SU-DHL-6 (cell line): ENCODE results near the gene CLEC18A.
"Not testable (repeated sequence)": the region's sequence is repeated elsewhere in the genome, so short reads cannot be mapped to it uniquely, and the experiment has no call there.

ENCODE experiments used
- EZH2phosphoT487 ChIP-seq: fragments of 200-600 bp; sonication (generic), shearing (Covaris generic); conservative IDR thresholded peaks from 2 replicates; pipeline ENCODE4 v1.6.1; 2018; ENCODE audit warnings: mild to moderate bottlenecking, antibody characterized with exemption, low read length, moderate library complexity, mixed read lengths
- TF ChIP-seq, protein P1 (sequence below): fragments of 200-600 bp; sonication (generic); IDR thresholded peaks from one replicate; pipeline ENCODE4 v1.5.1; 2017; ENCODE audit warnings: antibody characterized with exemption, mild to moderate bottlenecking, low read length, moderate library complexity; ENCODE audit not compliant: insufficient read depth, poor library complexity, severe bottlenecking

DNA sequence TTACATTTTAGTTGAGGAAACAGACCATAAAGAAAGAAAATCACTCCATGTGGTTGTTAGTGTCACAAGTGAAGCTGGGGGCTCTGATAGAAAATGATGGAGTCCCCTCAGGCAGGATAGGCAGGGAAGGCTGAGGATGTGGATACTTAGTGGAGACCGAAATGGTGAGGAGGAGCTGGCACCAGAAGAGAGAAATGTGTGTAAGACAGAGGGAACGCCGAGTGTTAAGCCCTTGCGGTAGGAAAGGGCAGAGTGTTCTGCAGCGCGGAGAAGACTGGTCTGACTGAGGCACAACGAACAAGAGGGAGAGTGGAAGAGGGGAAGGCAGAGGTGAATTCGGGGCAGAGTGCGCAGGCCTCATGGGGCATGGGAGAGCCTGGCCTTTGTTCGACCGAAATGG, 61.2 kb downstream of the CLEC18A start:
- TF ChIP-seq, protein P1, sequence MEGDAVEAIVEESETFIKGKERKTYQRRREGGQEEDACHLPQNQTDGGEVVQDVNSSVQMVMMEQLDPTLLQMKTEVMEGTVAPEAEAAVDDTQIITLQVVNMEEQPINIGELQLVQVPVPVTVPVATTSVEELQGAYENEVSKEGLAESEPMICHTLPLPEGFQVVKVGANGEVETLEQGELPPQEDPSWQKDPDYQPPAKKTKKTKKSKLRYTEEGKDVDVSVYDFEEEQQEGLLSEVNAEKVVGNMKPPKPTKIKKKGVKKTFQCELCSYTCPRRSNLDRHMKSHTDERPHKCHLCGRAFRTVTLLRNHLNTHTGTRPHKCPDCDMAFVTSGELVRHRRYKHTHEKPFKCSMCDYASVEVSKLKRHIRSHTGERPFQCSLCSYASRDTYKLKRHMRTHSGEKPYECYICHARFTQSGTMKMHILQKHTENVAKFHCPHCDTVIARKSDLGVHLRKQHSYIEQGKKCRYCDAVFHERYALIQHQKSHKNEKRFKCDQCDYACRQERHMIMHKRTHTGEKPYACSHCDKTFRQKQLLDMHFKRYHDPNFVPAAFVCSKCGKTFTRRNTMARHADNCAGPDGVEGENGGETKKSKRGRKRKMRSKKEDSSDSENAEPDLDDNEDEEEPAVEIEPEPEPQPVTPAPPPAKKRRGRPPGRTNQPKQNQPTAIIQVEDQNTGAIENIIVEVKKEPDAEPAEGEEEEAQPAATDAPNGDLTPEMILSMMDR: not testable (repeated sequence)
- TF ChIP-seq EZH2phosphoT487: not testable (repeated sequence)
